Measurements from ENCODE around the gene NDN.

The NDN gene

DNA sequence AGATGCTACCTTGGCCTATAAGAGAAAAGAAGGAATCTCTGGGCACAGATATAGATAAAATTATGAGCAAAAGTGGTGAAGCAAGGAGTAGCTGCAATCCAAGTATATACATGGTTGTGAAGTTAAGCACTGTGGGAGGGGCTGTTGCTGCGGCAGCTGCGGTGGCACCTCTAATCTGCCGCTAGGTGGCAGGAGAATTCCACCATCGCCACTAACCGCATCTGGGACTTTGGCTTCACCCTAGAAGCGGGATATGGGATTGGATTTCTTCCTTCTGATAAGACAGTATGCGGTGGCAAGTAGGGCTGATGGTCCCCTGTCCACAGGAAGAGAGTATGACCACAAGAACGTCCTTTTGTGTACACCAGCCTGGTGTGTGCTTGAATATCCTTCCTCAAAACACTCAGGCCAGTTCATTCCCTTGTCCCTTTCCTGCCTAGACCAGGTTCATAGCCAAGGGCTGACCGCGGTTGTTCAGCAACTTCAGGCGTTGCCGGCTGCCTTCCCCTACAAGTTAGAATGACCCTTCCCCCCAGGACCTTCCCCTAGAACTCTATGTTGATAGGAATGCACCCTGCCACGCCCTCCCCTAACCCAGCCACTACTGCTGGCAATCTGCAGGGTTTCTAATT, 44.6 kb downstream of the NDN start:
- DNase-seq, result peak in 6 of 14 donors; percentile 16 to 47 (median 26)
